Stimulated activated CD4-positive, alpha-beta T cell treated with anti-CD3 and anti-CD28 coated beads, Interleukin-1b, Interleukin-23, amount 100 ng/mL, for 1 hour (primary cell): Measurements from ENCODE around the gene LIPN.
"Not testable (repeated sequence)": the region's sequence is repeated elsewhere in the genome, so short reads cannot be mapped to it uniquely, and the experiment has no call there.

ENCODE experiments used
- DNase-seq, 2 donors: peaks; one replicate each; pipeline ENCODE4 v3.0.0-alpha.2; 2020; ENCODE audit warnings: low read depth in 2 of 2

Gene LIPN, protein sequence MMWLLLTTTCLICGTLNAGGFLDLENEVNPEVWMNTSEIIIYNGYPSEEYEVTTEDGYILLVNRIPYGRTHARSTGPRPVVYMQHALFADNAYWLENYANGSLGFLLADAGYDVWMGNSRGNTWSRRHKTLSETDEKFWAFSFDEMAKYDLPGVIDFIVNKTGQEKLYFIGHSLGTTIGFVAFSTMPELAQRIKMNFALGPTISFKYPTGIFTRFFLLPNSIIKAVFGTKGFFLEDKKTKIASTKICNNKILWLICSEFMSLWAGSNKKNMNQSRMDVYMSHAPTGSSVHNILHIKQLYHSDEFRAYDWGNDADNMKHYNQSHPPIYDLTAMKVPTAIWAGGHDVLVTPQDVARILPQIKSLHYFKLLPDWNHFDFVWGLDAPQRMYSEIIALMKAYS

GRCh38 chr10:88759366-88760101 lies at the start of gene LIPN:
LIPN (plus strand) TSS chr10:88760020; CDS start chr10:88761406, 1,386 bp downstream.
- no peak for DNase-seq

DNA sequence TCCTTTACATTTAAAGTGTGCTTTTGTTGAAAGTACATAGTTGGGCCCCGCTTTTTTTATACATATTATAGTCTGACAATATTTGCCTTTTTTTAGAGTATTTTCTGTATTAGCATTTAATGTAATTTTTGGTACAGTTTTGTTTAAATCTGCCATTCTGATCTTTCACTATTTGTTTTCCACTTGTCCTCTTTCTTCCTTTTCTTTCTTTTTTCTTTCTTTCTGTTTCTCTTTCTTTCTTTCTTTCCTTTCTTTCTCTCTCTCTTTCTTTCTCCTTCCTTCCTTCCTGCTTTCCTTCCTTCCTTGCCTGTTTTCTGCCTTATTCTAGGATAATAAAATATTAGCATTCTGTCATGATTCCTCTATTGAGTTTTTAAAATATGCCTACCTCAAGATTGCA lies 44.3 kb upstream of the LIPN start:
- DNase-seq = no peak

DNA sequence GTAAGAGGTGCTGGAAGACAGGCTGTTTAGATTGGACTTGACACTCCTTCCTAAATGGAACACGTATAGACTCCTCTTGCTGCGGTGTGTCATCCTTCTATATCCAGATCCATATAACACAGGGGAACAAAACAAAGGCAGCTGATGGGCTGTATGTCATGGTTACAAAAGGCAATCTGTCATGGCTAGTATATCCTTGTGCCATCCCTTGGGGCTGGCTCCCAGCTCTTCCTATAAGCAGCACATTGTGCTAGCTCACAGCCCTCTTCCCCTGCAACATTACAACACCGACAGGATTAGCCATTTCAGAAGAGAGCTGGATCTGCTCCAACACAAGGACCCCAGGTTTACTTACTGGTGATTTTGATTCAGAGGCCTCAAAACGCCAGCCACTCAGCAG lies 38.4 kb upstream of the LIPN start:
- DNase-seq = no peak

DNA sequence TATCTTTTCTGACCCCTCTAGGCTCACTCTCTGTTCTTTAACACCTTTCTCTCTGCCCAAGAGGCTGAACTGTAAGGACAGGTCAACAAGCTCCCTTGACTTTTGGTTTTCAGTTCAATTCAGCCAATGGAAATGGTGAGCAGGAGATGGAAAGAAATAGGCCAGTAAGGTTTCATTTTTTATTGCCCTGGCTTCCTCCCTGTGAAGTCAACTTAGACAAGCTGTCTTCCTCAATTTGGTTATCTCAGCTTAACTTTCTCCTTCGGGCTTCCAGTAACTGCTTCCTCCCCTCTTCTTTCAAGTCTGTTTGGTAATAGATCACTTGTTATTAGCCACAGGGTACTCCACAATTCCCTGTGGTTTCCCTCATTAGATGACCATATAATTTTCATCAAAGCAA lies 34.0 kb upstream of the LIPN start:
- no peak for DNase-seq

- peak in 1 of 2 donors; percentile 4 for DNase-seq
These were observed 31.6 kb upstream of the LIPN start for GRCh38 chr10:88728107-88728763.

GRCh38 chr10:88730864-88731263 lies 29.0 kb upstream of the LIPN start:
- no peak for DNase-seq

DNA sequence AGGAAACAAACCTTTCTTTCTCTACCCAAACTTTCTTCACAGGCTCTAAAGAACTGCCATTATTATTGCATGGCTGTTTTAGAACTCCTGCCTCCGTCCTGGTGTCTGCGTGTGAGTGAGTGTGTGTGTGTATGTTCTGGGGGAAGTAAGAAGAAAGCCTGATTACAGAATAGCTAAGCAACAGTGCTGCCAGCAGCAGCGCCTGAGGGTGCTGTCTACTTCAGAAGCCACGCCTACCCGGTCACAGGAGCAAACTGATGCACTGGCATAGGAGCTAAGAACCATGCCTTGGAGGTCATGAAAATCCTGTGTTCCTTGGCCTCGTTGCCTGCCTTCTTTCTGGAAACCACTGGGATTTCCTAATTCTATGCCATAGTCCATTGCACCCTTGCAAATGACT lies 28.5 kb upstream of the LIPN start:
- DNase-seq = no peak

DNA sequence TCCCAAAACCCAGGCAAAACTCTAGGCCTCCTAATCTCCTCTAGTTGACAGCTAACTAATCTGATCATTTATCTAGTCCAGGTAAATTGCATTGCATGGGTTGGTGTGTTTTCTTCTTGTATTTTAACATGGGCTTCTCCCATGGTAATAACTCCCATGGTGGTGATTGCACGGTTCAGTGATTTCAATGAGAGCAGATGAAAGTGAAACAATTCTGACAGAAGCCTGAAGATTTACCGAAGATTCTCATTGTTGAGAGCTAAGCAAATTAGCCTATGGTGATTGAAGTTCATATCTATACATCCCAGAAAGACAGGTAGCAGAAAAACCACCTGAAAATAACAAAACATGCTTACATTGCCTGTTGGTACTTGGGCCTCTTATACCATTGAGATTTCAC lies 26.6 kb upstream of the LIPN start:
- no peak for DNase-seq

GRCh38 chr10:88735661-88736060 lies 24.2 kb upstream of the LIPN start:
- DNase-seq = no peak

DNA sequence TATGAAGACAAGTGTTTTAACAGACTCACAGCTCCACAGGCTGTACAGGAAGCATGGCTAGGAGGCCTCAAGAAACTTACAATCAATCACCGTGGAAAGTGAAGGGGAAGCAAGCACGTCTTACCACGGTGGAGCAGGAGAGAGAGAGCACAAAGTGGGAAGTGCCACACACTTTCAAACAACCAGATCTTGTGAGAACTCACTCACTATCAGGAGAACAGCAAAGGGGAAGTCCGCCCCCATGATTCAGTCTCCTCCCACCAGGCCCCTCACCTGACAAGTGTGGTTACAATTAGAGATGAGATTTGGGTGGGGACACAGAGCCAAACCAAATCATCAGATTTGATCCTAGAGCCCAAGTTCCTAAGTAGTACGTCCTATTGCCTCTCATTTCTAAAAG lies 17.9 kb upstream of the LIPN start:
- DNase-seq = not testable (repeated sequence)

DNA sequence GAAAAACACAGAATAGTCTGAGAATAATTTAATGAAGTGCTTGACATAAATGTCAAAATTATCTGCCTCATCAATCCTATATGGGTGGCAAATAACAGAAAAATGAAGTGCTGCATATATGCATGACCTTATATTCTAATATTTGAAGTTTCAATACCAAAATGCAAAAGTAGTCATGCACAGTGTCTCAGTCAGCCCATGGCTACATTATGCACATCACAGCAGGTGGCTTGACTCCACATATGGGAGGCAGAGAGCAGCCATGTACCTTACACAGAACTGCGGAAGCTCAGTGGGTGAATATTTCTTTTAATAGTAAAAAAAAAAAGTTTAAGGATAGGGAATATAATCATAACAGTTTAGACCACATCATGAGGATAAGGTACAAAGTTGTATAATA lies 17.4 kb upstream of the LIPN start:
- no peak for DNase-seq

DNA sequence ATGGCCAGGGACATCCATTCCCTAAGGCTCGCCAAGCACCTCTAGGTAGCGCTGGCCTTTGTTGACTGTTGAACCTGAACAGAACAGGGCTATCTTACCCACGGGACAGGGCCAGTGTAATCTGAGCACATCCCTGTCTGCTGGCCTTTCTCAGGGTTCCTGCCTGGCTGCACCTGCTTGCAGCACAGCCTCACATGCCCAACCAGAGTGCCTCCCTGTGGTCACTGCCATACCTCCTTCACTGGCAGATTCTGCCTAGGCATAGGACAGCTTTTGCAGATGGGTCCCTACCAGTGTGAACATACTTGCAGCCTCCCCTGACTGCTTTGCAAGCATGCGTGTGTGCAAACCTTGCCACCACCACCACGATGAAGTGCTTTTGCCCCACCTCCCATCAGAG lies 15.8 kb upstream of the LIPN start:
- no peak for DNase-seq

GRCh38 chr10:88745633-88746032 lies 14.2 kb upstream of the LIPN start:
- no peak for DNase-seq

GRCh38 chr10:88754287-88754686 lies 5.5 kb upstream of the LIPN start:
- no peak for DNase-seq

- no peak for DNase-seq
These were observed 4.1 kb upstream of the LIPN start for GRCh38 chr10:88755753-88756152.

DNA sequence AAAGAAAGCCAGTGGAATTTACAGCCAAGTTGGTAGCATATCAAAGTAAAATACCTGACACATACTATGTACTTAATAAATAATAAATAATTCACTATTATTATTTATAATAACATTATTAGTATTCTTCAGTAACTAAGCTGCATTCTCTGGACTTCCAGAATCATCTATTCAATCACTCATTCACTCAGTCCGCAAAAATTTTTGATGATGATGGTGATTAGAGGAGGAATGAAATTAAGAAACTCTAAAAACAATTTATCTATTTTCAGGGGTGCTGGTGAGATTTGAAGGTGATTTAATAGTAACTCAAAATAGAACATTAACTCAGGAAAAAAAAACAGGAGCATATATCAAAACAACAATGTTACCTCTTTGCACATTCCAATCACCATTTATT lies 3.2 kb upstream of the LIPN start:
- DNase-seq = no peak

GRCh38 chr10:88762906-88763305 lies 3.1 kb downstream of the LIPN start:
- DNase-seq = no peak

- no peak for DNase-seq
These were observed 3.6 kb downstream of the LIPN start for GRCh38 chr10:88763441-88763840.

DNA sequence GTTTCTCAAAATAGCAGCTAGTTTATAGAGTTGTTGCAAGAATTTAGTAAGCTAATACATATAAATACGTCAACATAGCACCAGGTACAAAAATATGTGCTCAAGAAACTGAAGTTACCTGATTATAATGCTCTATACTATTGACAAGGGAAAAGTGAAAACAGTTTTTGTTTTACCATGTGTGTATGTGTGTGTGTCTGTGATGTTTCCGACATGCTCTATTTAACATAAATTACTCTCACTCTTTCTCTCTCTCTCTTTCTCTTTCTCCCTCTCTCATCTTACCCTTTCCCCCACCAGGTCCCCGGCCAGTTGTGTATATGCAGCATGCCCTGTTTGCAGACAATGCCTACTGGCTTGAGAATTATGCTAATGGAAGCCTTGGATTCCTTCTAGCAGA lies 4.3 kb downstream of the LIPN start:
- no peak for DNase-seq

DNA sequence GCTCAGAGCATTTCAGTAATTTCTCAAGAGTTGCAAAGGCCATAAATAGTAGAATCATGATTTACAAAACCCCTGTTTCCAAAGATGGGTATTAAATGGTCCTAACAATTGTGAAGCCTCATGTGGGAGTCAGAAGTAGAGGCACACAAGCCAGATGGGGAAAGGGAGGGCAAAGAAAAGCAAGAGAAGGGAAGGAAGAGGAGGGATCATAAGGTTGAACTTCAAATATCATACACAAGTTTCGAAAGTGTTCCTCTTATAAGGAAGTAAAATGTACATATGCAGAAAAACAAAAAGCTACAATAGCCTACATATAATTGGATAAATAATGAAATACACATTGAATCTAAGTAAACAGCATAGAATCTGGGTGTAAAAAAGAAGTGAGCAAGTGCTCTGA lies 6.0 kb downstream of the LIPN start:
- no peak for DNase-seq

DNA sequence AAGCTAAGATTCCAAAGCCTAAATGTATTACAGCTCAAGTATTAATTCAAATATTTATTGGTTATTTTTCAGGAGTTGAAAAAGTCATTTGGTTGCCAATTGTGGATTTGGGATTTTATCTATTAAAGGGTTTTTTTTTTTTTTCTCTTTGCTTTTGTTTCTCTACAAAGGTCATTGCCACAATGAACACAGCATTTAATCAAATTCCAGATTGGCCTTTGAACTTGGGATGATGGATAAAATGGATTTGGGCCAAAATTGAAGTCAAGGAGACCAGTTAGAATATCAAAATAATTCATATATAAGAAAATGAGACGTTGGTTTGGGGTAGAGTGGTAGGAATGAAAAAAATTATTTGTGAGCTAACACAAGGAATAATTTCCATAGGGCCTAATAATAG lies 9.6 kb downstream of the LIPN start:
- no peak for DNase-seq

DNA sequence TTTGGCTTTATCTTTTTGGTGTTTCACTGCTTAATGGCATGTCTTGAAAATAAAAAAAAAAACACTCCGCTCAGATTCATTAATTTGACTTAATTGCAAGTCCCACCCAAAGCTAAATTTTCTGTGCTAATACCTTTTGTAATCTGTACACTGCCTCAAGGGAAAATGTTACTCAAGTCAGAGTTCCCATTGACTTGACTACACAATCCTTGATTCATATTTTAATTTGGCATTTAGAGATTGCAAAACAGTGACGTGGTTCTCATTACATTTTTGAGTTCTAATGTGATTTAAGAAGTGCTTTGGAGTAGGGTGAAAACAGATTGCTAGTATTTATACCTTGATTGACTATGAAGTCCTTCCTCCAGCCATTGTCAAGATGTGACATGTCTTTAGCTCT lies 21.4 kb downstream of the LIPN start:
- no peak for DNase-seq

- no peak for DNase-seq
These were observed 22.4 kb downstream of the LIPN start for GRCh38 chr10:88782222-88782621.
